ENCODE measurements around the gene ANKK1. TPM values are rescaled to one million over a fixed set of nuclear protein-coding genes. Genes with fewer than 3 reads are reported as not detected.

ANKK1 gene
- polyA plus RNA-seq, 4 donors = 0.17 to 0.78 (median 0.35) TPM

DNA sequence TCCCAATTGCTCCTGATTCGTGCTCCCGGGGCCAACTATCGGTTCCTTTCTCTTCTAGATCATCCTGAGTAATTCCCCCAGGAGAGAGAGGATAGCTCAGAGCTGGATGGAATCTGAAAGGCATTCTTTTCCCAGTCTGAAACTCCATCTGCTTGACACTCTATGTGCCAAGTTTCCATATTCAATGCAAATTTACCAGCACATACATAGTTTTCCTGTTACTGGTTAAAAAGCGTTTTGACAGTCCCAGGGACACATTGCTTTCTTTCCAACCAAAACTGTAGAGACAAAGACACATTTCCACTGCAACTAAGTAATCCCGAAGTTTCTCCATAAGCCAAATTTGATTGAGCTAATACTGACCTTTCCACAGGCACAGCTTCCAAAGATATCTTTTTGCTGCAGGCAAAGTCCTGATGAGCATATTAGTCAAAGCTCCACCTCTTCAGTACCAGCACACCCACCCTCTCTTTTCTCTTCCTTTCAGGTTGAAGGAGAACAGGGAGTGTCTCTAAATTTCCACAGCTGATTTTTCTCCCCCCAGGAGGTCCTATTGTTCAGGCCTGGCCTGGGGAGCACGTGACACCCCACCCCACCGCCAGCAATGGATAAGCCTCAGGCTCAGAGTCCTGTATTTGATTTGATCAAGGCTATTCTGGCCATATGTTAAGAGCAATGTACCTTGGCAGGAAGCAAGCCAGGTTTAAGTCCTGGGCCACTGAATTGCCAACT is 9.7 kb upstream of the ANKK1 start:
- DNase-seq (ENCODE audit: low read depth in 4 of 4, low spot score in 2 of 4) = no peak

DNA sequence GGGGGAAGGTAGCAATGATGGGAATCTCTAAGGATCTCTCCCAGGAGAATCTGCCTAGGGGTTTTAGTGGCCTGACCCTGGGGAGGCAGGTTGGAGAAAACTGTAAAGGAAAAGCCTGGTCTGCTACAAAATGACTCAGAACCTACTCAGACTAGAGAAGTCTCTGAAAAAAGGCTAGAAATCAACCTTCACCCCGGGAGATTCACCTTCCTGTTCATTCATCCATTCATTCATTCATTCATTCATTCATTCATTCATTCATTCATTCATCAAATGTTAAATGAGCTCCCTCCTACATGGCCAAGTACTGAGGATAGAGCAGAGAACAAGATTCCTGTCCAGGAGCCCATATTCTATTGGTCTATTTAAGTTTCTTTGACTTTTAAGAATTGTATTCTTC is 8.9 kb upstream of the ANKK1 start:
- no peak for DNase-seq (ENCODE audit: low read depth in 4 of 4, low spot score in 2 of 4)

DNA sequence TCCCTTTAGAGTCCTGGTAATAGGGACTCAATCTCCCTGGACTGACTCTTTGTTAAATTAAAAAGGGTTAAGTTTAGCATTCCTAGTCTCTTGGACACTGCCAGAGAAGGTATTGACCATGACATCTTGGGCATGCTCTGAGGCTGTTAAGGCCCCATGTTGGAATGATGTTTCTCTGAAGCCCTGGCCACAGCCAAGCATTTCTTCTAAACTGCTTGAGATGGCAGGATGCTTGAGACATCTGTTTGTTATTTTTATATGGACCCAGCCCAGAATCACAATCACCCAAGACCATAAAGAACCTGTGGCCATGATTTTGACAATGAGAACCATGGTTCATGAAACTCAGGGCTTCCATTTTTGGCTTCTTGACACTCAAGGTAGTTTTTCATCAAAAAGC is 5.5 kb upstream of the ANKK1 start:
- no peak for DNase-seq (ENCODE audit: low read depth in 4 of 4, low spot score in 2 of 4)

DNA sequence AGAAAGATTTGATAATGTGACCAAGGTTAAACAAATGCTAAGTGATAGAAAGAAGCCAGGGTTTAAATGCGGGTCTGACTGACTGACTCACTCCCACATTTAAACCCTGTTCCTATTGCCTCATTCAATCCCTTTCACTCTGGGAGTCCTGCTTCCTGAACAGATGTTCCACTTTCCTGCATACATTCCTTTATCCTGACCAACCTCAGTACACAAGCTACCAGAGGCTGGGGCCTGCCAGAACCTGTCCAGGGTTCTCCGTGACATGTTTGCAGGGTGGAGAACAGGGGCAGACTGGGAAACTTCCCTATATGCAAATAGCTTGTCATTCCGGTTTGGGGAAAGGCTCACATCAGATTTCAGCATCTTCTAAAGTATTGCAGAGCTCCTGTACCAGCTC is 3.0 kb upstream of the ANKK1 start:
- DNase-seq (ENCODE audit: low read depth in 4 of 4, low spot score in 2 of 4) = no peak

DNA sequence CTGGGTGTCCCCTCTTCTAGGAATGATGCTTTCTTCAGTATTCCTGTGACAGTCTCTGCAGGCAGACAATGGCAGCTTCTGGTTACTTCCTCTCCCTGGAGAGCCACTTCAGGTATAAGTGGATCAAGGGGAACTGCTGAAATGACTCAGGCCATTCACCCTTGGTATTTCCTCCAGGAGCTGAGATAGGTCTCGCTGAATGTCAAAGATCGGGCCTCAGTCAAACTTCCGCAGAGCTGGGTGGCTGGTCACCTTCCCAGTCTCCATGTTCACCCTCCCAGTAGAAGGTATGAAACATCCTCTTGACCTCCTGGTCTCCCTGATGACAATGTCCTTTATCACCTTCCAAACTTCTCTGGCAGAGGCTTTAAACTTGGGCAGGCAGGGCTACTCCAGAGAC is 1.8 kb upstream of the ANKK1 start:
- DNase-seq (ENCODE audit: low read depth in 4 of 4, low spot score in 2 of 4) = no peak

DNA sequence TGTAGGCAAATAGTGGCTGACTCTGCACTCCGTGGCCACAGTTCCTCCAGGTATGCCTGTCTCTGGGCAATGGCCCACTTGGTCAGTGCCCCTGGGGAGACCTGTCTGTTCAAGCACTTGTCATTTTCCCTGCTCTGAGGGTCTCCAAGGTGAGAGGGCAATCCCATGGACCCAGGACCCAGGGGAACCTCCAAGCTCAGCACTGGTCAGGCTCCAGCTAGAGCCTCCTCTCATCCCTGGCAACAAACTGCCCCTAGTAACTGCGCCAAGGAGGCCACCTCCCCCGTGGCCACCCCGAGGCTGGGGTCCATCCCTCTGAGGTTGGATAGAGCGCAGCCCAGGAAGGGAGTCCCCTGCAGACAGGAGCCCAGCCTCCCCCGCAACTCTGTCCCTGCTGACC is 713 bp upstream of the ANKK1 start:
- DNase-seq (ENCODE audit: low read depth in 4 of 4, low spot score in 2 of 4) = no peak

DNA sequence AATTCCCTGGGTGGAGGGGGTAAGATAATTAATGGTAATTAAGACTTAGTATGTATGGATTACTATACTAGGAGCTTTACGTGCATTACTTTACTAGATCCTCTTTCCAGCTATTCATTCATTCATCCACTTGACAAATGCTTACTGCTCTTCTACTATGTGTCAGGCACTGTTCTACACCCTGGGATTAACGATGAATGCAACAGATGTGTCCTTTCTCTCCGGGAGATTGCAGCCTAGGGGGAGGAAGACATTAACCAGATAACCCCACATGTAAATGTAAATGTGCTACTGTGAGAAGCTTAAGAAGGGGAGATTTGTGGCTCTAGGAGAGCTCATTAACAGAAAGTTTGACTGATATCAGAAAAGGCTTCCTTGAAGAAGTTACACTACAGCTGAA is 1.7 kb downstream of the ANKK1 start:
- DNase-seq (ENCODE audit: low read depth in 4 of 4, low spot score in 2 of 4) = no peak

DNA sequence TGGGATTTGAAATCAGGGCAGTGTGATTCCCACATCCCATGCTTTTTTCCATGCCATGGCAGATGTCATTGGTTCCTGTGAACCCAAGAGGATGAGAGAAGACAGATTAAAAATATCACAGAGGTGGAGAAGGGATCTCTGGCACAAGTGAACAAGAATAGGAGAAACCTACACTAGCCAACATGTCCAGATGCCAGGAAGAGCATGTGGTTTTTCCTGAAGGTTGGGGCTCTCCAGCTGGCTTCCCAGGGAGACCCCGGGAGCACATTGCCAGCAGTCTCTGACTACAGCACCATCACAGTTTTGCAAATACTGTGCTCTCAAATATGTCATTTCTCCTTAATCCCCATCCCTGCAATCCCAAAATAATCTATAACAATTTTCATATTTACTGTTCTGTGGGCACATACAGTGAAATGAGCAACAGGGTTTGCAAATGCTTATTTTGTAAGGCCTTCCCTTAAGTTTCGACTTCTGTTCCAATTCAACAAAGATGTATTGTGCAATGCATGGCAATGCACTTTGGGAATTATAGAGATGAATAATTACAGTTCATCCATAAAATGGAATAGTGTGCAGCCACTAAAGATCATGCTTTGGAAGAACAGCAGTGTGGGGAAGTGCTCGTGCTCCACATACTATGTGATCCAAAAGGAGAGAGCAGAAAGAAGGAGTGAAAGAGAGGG is 4.8 kb downstream of the ANKK1 start:
- no peak for DNase-seq (ENCODE audit: low read depth in 4 of 4, low spot score in 2 of 4)

DNA sequence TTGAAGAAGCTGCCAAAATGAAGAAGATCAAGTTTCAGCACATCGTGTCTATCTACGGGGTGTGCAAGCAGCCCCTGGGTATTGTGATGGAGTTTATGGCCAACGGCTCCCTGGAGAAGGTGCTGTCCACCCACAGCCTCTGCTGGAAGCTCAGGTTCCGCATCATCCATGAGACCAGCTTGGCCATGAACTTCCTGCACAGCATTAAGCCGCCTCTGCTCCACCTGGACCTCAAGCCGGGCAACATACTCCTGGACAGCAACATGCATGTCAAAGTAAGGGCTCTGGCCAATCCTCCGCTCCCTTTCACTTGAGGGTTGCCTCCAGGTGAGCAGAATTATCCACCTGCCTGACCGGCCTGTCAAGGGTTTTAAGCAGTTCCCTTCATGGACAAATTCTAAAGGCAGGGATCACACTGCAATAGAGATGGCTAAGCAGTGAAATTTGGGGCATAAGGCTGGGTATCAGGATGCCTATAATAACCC is 6.0 kb downstream of the ANKK1 start:
- no peak for DNase-seq (ENCODE audit: low read depth in 4 of 4, low spot score in 2 of 4)

DNA sequence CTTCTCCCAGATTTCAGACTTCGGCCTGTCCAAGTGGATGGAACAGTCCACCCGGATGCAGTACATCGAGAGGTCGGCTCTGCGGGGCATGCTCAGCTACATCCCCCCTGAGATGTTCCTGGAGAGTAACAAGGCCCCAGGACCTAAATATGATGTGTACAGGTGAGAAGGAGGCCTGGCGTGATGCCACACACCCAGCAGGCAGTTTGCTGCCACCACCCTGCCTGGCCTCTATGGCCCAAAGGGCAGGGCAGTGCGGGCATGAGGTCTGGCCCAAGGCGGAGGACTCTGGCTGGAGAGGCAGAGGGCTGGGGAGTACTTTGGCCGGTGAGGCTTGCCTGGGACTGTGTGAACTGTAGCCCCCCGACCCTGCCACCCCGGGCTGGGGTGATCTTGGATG is 7.3 kb downstream of the ANKK1 start:
- DNase-seq (ENCODE audit: low read depth in 4 of 4, low spot score in 2 of 4) = no peak

DNA sequence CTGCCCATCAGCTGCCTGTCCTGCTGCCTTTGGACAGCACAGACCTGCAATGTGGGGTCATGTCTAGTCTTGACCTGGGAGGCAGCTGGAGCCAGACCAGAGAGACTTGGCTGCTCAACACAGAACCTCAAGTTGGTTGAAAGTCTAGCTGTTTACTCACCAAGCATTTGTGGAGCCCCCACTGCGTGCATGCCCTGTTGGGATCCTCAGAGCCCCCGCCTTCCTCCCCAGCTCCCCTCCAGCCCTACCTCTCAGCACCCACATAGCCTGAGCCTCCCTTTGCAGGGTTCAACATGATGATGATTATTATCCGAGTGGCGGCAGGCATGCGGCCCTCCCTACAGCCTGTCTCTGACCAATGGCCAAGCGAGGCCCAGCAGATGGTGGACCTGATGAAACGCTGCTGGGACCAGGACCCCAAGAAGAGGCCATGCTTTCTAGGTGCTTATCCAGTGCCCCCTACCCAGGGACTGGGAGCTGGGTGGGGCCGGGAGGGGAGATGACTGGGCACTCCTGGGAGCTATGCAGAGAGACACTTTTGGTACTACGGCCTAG is 8.3 kb downstream of the ANKK1 start:
- DNase-seq (ENCODE audit: low read depth in 4 of 4, low spot score in 2 of 4) = no peak

DNA sequence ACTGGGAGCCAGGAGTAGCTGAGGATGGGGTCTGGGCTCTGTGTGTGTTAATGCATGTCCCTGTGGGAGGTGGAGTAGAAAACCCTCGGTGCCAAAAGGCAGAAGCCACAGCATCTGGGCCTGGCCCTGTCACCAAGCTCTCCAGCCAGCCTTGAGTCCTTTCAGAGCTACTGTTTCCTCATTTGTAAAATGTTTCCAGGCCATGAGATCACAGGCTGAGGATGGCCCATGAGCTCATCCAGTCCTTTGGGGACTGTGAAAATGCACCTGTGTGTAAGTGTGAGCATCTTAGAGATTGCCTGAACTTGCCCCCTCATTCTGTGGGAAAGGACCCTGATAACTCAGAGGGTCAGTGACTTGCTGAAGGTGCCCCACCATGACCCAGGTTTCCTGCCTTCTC is 9.1 kb downstream of the ANKK1 start:
- DNase-seq (ENCODE audit: low read depth in 4 of 4, low spot score in 2 of 4) = no peak

DNA sequence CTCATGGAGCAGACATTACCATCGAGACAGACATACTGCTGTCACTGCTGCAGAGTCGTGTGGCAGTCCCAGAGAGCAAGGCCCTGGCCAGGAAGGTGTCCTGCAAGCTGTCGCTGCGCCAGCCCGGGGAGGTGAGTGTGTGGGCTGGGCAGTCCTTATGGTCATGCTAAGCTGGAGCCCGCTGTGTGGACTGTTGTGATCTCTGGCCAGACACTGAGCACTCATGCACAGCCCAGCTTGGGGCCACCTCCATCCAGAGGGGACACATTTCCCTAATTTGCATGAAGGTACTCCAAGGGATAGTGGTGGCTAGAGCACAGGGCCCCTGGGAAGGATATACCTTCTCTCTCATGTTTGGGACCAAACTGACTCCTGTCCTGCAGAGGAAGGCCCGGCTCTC is 9.6 kb downstream of the ANKK1 start:
- no peak for DNase-seq (ENCODE audit: low read depth in 4 of 4, low spot score in 2 of 4)

DNA sequence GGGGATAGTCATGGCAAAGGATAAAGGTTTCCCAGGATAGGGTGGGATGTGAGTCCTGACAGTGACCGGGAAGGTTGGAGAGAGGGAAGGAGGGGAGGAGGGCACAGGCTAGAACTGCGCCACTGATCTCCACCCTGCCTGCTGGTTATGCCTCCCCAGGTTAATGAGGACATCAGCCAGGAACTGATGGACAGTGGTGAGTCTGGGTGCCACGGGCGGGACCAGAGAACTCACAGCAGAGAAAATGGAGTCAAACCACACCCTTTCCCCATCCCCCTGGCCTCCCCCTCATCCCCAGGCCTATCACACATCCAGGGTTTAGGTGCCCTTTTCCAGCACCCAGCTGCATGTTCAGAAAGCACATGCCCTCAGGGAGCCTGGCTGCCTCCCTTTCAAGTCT is 10.2 kb downstream of the ANKK1 start:
- DNase-seq (ENCODE audit: low read depth in 4 of 4, low spot score in 2 of 4) = no peak

DNA sequence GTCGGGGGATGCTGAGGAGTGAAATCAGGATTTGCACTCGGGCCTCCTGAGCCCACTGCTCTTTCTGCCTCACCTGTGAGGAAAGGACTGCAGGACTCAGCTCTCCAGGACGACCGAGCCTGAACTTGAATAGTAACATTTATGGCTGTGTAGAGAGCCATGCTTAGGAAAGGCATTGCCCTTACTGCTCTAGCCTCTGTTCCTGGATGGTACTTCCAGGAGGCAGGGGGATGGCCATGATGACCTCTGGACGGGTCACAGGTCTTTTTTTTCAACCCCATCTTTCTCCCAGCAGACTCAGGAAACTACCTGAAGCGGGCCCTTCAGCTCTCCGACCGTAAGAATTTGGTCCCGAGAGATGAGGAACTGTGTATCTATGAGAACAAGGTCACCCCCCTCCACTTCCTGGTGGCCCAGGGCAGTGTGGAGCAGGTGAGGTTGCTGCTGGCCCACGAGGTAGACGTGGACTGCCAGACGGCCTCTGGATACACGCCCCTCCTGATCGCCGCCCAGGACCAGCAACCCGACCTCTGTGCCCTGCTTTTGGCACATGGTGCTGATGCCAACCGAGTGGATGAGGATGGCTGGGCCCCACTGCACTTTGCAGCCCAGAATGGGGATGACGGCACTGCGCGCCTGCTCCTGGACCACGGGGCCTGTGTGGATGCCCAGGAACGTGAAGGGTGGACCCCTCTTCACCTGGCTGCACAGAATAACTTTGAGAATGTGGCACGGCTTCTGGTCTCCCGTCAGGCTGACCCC is 11.3 kb downstream of the ANKK1 start:
- DNase-seq (ENCODE audit: low read depth in 4 of 4, low spot score in 2 of 4) = no peak

DNA sequence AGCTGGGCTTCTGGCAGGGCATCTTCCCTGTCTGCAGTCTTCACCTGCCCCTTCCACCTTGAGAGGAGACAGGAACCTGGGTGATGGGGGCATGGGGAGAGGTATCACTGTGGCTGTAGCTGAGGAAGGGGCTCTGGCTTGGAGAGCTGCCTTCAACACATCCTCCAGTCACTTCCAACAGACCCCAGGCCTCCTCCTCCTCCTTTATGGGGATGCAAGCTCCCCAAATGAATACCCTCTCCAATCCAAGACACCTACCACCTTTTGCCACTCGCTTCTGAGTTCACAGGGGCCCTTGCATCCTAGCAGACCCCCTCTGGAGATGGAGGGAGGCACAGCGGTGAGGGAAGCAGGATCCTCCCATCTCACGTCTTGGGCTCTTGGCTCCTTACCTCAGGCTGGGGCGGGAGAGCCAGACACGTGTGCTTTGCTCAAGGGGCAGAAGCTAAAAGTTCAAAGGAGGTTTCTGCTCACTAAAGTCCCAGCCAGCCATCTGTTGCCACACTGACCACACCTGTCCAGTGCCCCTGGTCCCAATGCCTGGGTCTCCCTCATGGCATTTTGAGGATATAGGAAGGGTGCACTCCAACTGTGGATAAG is 13.2 kb downstream of the ANKK1 start:
- no peak for DNase-seq (ENCODE audit: low read depth in 4 of 4, low spot score in 2 of 4)

DNA sequence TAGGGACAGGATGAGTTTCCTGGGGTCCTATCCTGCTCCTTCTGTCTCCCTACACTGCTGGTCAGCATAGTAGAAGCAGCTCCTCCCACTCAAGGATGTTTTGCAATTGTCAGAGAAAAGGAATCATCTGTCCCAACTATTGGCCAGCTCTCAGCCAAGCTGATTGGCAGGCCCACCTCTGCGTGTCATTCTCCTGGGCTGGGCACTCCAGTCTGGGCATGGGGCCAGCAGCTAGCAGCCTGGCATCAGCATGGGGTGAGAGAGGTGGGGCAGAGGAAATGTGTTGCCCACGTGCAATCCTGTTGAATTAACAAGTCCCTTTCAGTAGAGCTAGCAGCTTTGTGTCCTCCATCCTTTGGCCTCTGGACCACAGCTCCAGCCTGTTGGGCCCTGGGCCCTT is 14.1 kb downstream of the ANKK1 start:
- no peak for DNase-seq (ENCODE audit: low read depth in 4 of 4, low spot score in 2 of 4)

DNA sequence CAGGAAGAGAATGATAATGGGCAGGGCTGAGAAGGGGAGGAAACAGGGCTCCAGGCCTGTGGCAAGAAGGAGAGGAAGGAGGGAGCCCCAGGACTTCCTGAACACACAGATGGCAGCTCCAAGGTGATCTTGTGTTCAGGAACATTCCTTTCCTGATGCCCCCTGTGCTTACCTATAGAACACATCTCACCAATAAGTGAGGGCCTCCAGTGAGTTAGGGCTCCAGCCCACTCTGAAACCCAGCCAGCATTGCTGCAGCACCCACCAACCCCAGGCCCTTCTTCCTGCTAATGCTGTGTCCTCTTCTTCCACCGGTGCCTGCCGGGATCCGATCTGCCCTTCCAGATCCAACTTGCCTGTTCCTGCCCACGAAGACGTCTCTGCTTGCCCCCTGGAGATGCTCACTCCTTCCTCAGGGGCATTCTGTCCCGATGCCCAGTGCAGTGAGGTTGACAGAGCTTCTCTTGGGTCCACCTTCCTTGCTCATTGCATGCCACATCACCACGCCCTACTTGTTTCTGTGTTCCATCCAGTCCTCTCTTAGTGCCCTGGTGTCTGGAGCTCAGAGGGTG is 17.4 kb downstream of the ANKK1 start:
- DNase-seq (ENCODE audit: low read depth in 4 of 4, low spot score in 2 of 4) = no peak

DNA sequence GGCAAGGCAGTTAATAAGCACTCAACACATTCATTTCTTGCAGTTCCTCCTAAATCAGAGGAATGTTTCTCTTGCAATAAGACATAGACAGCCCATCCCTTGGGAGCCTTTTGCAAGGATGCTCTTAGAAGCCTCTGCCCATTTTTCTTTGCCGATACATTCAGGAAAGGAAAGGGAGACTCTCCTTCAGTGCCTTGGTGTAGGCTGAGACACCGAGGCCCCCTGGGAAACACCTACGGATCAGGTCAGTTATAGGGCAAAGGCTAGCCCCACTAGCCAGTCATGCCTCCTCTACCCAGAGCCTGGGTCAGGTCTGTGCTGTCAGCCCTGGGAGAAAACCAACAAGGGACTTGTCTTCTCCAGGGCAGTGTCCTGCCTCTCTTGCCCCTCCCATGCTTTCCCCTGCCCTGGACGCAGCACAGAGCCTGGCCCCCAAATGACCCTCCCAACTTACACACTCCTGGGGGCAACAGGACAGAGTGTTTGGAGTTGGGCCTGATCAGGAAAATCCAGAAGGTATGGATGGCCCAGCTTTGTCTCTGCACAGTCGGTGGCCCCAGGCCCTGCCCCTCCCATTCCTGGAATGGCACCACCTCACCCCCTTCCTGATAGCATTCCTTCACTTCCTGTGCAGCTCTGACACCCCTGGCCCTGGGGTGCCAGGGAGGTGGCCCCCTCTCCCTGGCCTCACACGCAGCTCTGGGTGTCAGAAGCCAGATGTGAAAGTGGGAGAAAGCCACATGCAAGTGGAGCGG is 18.3 kb downstream of the ANKK1 start:
- no peak for DNase-seq (ENCODE audit: low read depth in 4 of 4, low spot score in 2 of 4)

DNA sequence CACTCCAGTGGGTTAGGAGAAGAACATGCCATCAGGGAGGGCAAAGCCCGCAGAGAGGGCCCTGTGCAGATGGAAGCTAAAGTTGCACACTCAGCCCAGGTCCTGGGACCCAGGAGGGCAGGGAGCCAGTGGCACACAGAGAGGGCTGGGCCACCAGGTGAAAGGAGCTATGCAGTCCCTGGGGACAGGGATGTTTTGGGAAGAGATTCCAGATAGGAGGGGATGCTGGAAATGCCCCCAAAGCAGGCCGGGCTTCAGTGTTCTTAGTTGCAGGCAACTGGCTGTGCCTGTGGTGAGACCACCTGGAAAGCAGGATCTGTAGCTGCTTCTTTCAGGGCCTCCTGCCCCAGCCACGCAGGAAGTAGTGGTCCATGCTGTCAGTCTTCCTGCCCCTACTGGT is 19.6 kb downstream of the ANKK1 start:
- no peak for DNase-seq (ENCODE audit: low read depth in 4 of 4, low spot score in 2 of 4)

All from left renal cortex interstitium (tissue), 4 donors.